ENCODE measurements around the gene PTGER4. TPM values are rescaled to one million over a fixed set of nuclear protein-coding genes. Genes with fewer than 3 reads are reported as not detected.

PTGER4 gene
- total RNA-seq, 2 donors from 2014 or later = 56.9 to 61.0 TPM

DNA sequence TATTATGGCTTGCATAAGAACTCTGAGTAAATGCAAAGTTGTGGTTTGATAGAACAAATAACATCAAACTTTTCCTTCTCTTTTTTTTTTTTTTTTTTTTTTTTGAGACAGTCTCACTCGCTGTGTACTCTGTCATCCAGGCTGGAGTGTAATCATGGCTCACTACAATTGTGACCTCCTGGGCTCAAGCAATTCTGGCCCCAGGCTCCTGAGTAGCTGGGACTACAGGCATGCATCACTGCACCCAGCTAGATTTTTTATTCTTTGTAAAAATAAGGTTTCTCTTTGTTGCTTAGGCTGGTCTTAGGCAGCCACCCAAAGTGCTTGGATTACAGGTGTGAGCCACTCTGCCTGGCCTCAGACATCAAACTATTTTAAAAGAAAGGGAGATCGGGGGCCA lies 19.0 kb upstream of the PTGER4 start:
- no peaks in the 10 kb centered on the region for H3K36me3 Mint-ChIP-seq
- DNase-seq (ENCODE audit: low spot score in 2 of 2) (no peak), ATAC-seq (no peak)
- H3K27ac Mint-ChIP-seq = no peak overlapping the region
- H3K9me3 Mint-ChIP-seq = peaks cover 0 to 9% of the 10 kb centered on the region in 2 donors

DNA sequence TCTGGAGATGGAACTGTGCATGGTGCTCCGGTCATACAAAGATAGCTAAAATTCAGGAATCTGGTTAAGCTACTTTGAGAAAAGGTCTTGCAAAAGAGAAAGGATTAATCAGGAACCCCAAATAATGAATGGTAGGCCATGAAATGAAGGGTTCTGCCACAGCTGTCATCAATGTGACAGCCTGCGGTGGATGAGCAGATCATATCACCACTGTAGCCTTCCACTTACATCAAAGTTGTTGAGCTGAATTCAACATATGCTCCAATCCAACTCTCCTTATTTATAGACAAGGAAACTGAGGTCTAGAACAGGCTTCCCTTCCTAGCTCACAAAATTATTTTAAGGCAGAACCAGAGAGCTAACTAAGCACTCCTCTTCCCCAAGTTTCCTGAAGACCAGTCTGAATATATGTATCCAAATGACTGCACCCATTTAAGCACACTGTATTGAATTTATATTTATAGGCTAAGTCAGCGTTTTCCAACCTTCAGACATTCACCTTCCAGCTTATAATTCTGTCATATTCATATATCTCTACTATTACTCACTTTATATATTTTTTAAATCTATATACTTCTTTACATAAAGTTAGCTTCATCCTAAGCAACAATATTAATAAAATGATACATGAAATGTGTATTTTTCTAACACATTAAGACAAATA lies 13.9 kb upstream of the PTGER4 start:
- H3K27ac Mint-ChIP-seq = no peak overlapping the region
- ATAC-seq (no peak), DNase-seq (ENCODE audit: low spot score in 2 of 2) (no peak)
- H3K36me3 Mint-ChIP-seq = no peaks in the 10 kb centered on the region
- H3K9me3 Mint-ChIP-seq = no peaks in the 10 kb centered on the region

DNA sequence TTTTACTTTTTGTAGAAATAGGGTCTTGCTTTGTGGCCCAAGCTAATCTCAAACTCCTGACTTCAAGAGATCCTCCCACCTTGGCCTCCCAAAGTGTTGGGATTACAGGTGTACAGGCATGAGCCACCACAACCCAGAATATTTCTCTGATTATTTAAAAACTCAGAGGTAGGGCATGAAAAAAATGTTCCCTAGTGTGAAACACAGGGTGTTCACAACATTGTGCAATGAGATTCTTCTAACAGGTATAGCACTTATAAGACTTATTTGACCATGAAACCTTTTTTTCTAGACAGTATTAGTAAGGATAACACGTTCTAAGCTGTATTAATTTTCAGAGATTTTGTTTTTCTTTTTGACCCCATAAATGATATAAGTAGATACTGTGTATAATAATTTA lies 13.1 kb upstream of the PTGER4 start:
- H3K9me3 Mint-ChIP-seq = no peaks in the 10 kb centered on the region
- no peak overlapping the region for H3K27ac Mint-ChIP-seq
- DNase-seq (ENCODE audit: low spot score in 2 of 2) (no peak), ATAC-seq (no peak)
- no peaks in the 10 kb centered on the region for H3K36me3 Mint-ChIP-seq

DNA sequence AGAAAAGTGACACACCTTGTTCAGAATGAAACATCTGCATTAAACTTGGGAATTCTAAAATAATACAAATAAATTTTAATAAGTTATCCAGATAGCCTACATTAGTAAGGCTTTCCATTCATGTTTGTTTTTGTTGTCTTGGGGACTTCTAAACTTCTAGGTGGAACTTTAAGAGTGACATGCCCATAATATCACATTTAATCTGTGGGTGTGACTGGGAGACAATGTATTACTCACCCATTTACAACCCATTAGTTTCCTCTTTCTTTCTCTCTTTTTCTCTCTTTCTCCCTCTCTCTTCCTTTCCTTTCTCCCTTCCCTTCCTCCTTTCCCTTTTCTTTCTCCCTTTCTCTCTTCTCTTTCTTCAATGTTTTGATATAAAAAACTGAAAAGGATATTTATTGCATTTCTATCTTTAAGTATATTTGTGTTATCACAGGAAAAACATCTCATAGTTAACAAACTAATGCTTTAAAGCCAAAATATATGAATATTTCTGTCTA lies 12.5 kb upstream of the PTGER4 start:
- no peak for ATAC-seq
- no peaks in the 10 kb centered on the region for H3K36me3 Mint-ChIP-seq
- no peaks in the 10 kb centered on the region for H3K9me3 Mint-ChIP-seq
- H3K27ac Mint-ChIP-seq = no peak overlapping the region
- no peak for DNase-seq (ENCODE audit: low spot score in 2 of 2)

DNA sequence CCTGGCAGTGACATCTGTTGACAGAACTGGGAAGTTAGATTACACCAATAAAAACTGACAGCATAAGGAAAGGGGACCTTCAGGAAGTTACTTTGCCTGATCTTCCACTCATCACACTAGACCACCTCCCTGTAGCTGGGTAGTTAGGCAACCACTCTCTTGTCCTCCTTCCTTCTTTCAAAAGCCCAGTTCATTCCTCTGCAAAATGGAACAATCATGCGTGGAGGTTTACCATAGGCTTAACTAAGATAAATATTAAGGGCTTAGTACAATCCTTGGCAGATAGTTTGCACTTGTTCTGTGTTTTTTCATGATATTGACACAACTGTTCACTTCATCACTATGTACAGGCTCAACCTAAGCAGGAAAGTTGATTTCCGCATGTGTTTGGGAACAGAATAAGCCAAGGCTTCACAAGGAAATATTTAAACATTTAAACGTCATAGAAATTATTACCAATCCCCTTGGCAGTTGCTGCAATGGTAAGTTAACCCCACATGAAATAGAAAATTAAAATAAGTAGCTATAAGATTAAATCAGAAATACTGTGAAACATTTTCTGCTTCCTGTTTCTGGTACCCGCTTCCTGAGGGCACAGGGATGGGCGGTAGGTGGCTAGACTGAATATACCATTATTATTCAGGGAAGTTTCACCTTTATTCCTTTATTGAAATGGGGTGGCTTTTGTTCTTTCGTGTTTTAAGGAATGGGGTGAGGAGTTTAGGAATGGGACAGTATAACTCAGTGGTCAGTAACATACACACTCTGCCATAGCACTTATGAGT lies 9.9 kb upstream of the PTGER4 start:
- DNase-seq (ENCODE audit: low spot score in 2 of 2) (no peak), ATAC-seq (no peak)
- no peaks in the 10 kb centered on the region for H3K9me3 Mint-ChIP-seq
- H3K27ac Mint-ChIP-seq = no peak overlapping the region
- no peaks in the 10 kb centered on the region for H3K36me3 Mint-ChIP-seq

DNA sequence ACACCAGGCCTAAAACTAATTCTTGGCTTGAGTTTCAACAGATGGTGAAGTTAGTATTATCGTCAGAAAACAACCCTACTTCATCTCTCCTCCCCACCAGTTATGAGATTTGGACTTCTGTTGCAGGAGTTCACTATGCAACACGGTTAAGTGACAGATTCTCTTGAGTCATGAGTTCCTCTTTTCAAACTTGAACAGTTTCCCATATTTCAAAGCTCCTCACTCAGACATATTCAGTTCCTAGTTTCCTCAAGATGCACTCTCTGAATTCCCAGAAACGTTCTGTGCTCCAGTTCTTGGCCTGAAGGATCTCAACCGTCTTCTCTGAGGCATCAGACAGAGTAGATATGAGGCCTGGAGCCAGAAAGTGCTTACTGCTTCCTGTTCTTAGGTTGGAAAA lies 7.3 kb upstream of the PTGER4 start:
- ATAC-seq = no peak
- DNase-seq (ENCODE audit: low spot score in 2 of 2) = no peak
- Mint-ChIP-seq H3K27ac (no peak overlapping the region), H3K36me3 (no peaks in the 10 kb centered on the region), H3K9me3 (no peaks in the 10 kb centered on the region)

DNA sequence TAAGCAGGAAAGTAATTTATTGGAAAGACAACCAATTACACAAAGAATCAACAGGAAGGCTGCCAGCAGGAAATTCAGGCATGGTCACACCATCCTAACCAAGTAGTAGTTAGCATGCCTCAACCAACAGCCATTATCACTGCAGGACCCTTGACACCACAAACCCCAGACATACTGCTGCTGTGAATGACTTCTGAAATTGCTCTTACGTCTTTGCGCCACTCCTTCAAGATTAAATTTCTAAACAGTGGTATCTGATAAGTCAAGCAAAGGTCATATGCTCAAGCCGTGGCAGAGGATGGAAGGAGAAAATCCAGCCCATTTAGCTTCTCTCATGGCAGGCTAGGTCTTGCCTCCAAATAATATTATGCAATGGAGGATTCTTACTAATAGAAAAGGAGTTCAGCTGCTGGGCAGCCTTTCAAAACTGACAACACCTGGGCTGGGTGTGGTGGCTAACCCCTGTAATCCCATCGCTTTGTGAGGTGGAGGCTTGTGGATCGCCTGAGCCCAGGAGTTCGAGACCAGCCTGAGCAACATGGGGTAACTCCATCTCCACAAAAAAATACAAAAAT lies 5.0 kb upstream of the PTGER4 start:
- Mint-ChIP-seq H3K36me3 (peaks cover 1 to 7% of the 10 kb centered on the region in 2 donors), H3K27ac (peak overlapping the region in 1 of 2 donors; percentile 85), H3K9me3 (no peaks in the 10 kb centered on the region)
- DNase-seq (ENCODE audit: low spot score in 2 of 2) = no peak
- no peak for ATAC-seq

DNA sequence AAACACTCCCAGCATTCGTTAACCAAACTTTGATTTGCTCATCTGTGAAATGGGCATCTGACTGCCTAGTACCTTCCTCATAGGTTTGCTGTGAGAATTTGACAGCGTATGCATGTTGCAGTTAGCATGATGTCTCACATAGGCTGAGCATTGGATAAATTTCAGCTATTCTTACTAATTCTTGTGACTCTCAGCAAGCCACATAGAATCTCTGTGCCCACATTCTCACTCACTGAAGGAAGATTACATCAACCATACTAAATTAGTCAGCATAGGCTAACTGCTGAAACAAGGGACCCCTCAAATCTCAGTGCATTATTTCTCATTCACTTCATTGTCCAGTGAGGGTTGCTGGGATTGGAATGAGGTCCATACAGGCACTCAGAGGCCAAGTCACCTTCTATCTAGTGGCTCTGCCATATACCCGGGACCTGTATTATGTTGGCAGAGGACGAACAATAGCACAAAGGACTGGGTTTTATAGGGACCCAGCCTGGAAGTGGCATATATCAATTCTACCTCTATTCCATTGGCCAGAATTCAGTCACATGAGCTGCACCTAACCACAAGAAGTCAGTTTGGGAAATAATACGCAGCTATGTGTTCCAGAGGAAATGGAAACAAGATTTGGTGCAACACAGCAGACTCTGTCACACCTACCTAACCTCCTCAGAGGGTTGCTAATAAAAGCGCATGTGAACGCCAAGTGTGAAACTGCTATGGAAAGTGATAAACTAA lies 4.2 kb upstream of the PTGER4 start:
- Mint-ChIP-seq H3K36me3 (peaks cover 9 to 15% of the 10 kb centered on the region in 2 donors), H3K27ac (peak overlapping the region; percentile 79 to 85), H3K9me3 (no peaks in the 10 kb centered on the region)
- ATAC-seq (peak; percentile 26 to 46), DNase-seq (ENCODE audit: low spot score in 2 of 2) (no peak)

DNA sequence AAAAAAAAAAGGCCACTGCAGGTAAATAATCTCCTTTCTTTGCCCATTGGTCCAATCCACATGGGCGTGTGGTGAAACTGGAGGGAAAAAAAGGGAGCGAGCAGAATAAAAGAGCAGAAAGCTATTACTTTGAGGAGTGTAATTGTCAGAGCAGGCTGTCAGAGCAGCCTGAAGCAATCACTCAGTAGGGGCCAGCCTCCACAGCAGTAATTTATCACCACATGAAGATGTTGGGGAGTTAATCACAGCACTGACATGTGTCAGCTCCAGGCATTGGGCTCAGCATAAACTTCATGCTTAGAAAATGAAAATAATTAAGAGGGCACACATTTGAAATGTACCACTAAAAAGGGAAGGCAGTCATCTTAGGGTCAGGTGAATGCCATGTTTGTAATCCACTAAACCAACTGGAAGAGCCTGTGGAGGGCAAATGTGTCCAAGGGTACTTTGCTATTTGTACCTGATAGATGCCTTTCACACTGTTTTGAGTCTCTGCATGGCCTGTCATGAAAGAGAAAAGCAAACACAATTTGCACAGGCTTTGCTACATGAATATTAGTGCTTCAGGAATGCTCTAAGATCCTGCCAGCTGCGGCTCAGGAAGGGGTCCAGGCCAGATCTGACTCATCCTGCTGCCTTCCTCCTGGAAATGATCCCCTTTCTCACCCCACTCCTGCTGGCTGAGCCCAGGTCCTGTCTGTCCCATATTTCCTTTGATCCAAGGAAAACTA lies 2.9 kb upstream of the PTGER4 start:
- H3K27ac Mint-ChIP-seq = peak overlapping the region; percentile 85
- ATAC-seq (no peak), DNase-seq (ENCODE audit: low spot score in 2 of 2) (no peak)
- H3K9me3 Mint-ChIP-seq = no peaks in the 10 kb centered on the region
- peaks cover 22 to 28% of the 10 kb centered on the region in 2 donors for H3K36me3 Mint-ChIP-seq

DNA sequence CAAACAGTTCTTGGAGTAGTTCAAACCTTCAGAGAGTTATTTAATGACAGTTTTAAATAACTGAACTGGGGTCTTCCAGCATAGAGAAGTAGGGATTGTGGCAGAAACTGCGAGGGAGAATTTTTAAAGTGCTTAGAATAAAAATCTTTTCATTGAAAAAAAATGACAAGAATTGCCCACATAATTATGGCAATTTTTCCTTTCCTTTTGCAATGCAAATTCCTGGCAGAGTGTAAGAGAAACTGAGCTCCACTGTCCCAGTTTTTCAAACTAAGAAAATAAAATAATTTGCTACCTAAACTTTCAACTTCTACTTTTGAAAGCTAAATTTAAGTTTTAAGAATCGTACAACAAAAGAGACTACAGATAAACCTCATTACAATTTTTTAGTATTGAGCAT lies 2.3 kb upstream of the PTGER4 start:
- DNase-seq (ENCODE audit: low spot score in 2 of 2) = no peak
- H3K36me3 Mint-ChIP-seq = peaks cover 28 to 34% of the 10 kb centered on the region in 2 donors
- H3K9me3 Mint-ChIP-seq = no peaks in the 10 kb centered on the region
- peak overlapping the region; percentile 85 for H3K27ac Mint-ChIP-seq
- no peak for ATAC-seq

DNA sequence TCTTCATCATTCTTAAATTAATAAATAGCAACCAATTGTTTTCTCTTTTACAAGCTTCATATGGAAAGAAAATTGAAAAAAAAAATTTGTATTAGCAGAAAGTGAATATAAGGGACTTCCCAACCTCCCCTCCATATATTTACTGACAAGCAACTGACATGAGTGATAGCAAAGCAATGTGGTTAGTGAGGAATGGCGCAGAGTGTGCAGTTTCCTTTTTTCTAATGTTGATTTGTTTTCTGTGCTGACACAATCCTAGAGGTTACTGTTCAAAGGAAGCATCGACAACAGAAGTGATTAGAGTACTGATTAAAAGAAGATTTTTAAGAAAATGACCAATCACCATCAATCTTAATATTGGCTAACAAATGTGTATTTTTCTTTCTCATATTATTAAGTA lies 1.7 kb upstream of the PTGER4 start:
- H3K27ac Mint-ChIP-seq = peak overlapping the region; percentile 98 to 99
- no peak for ATAC-seq
- peaks cover 34 to 40% of the 10 kb centered on the region in 2 donors for H3K36me3 Mint-ChIP-seq
- no peak for DNase-seq (ENCODE audit: low spot score in 2 of 2)
- no peaks in the 10 kb centered on the region for H3K9me3 Mint-ChIP-seq

DNA sequence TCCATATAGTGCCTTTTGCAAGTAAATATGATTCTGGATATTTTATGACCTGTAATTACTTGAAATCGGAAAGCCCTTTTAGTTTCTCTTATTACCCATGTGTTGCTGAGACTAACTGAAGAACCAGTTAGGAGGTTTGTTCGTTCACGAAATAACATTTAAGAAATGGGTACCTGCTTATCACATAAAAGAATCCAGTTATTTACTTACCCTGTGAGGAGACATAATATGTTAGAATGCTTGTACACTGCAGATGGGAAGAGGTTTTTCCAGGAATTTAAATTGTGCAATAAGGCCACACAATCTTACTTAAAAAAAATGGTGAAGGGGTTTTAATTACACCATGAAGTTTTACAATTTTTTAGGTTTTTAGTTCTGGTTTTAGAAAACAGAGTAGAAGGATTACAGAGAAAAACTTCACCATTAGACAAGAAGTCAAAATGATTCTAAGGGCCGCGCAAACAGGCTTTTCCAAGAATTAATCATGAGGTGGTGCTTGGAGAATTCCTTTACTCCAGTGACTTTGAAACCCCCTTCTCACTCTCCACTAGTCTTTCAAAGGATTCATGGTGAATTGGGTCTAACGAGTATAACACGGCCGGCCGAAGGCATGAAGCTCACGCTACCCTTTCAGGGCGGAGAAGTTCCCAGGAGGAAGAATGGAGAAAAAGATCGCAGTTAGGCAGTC lies 1.1 kb upstream of the PTGER4 start:
- Mint-ChIP-seq H3K9me3 (no peaks in the 10 kb centered on the region), H3K36me3 (peaks cover 40 to 46% of the 10 kb centered on the region in 2 donors), H3K27ac (peak overlapping the region; percentile 98 to 99)
- no peak for ATAC-seq
- DNase-seq (ENCODE audit: low spot score in 2 of 2) = no peak

DNA sequence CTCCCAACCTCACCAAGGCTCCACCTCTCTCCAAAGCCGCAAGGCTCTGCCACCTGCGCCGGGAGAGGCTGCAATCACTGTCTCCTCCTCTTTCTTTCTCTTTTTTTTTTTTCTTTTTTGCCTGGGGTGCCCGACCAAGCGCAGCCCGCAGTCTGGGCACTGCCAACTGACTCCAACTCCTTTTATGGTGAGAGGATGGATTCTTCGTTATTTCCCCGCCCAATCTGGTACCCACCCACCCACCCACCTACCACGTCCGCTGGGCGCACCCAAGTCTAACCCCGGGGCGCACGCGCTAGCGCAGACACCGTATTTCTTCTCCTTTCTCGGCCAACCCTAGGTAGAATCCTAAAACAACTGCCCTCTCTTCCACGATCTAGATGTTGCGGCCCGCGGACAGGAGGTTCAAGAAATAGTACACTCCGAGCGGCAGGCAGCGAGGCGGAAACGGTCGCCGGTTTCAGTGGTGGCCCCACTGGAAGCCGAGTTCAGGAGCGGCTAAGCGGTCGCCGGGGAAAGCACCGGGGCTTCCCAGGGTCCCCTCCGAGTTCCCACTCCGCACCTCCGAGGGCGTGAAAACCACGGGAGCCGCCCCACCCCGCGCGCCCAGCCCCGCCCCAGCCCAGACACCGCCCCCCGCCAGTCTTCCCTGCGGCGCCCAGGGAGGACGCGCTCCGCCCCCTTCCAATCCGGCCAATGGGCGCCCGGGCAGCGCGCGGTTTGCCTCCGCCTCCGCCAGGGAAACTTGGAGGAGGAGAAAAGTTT lies 385 bp upstream of the PTGER4 start:
- Mint-ChIP-seq H3K36me3 (peaks cover 45 to 53% of the 10 kb centered on the region in 2 donors), H3K27ac (peak overlapping the region; percentile 98 to 99), H3K9me3 (no peaks in the 10 kb centered on the region)
- DNase-seq (ENCODE audit: low spot score in 2 of 2) (peak; percentile 92 to 96), ATAC-seq (peak; percentile 65 to 70)

DNA sequence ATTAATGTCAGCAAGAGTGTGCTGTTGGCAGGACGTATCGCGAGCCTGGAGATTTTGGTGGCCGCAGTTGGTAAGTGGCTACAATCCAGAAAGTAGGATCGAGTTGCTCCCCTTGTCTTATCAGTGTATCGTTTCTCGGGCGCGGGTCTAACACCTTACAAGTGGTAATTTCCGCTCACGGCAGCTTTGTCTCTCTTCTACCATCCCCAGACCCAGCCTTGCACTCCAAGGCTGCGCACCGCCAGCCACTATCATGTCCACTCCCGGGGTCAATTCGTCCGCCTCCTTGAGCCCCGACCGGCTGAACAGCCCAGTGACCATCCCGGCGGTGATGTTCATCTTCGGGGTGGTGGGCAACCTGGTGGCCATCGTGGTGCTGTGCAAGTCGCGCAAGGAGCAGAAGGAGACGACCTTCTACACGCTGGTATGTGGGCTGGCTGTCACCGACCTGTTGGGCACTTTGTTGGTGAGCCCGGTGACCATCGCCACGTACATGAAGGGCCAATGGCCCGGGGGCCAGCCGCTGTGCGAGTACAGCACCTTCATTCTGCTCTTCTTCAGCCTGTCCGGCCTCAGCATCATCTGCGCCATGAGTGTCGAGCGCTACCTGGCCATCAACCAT lies 1.1 kb downstream of the PTGER4 start:
- peak overlapping the region; percentile 94 to 98 for H3K27ac Mint-ChIP-seq
- no peaks in the 10 kb centered on the region for H3K9me3 Mint-ChIP-seq
- peak; percentile 49 to 66 for DNase-seq (ENCODE audit: low spot score in 2 of 2)
- no peak for ATAC-seq
- peaks cover 56 to 66% of the 10 kb centered on the region in 2 donors for H3K36me3 Mint-ChIP-seq

Data from activated naive CD4-positive, alpha-beta T cell treated with anti-CD3 and anti-CD28 coated beads, Interleukin-2, amount 50 U/mL, for 72 hours (primary cell).